Keratinocyte (primary cell): ENCODE measurements around the gene PRKN. TPM values are rescaled to one million over a fixed set of nuclear protein-coding genes. Genes with fewer than 3 reads are reported as not detected.

ENCODE experiments used
- DNase-seq: peaks from one replicate; pipeline ENCODE4 v3.0.0-alpha.2; 2011; ENCODE audit warnings: low read depth, missing footprints, low spot score
- FAIRE-seq: peaks from 2 replicates; lab custom pipeline; 2011; peaks lifted over from hg19 to GRCh38; lab: Jason Lieb, UNC
- H2AFZ ChIP-seq: 2 replicates; pipeline ENCODE4 v1.6.0; 2012; ENCODE audit warnings: low read length, control low read depth, inconsistent platforms; ENCODE audit not compliant: control insufficient read depth
- H3K27ac ChIP-seq: 2 replicates; pipeline ENCODE4 v1.5.1; 2011; ENCODE audit warnings: low read length; ENCODE audit not compliant: control insufficient read depth, insufficient read depth
- H3K27me3 ChIP-seq: 3 replicates; pipeline ENCODE4 v1.6.0; 2011; ENCODE audit warnings: low read length; ENCODE audit not compliant: control insufficient read depth, insufficient read depth; ENCODE audit errors: extremely low read depth
- H3K36me3 ChIP-seq, 2 experiments: 2 replicates in 1 of 2; 3 replicates in 1 of 2; pipeline ENCODE4 v1.5.1; 2011; ENCODE audit warnings: low read length in 2 of 2, mild to moderate bottlenecking in 1 of 2; ENCODE audit not compliant: control insufficient read depth in 2 of 2, insufficient read depth in 2 of 2; ENCODE audit errors: extremely low read depth in 1 of 2
- H3K4me1 ChIP-seq: 3 replicates; pipeline ENCODE4 v1.5.1; 2011; ENCODE audit warnings: low read length; ENCODE audit not compliant: control insufficient read depth, insufficient read depth; ENCODE audit errors: extremely low read depth
- H3K4me2 ChIP-seq: 3 replicates; pipeline ENCODE4 v1.6.0; 2011; ENCODE audit warnings: low read depth, low read length; ENCODE audit not compliant: control insufficient read depth, insufficient read depth; ENCODE audit errors: extremely low read depth
- H3K4me3 ChIP-seq, 3 experiments: fragments of 200-600 bp in 1 of 3; sonication (generic) in 1 of 3; 2 replicates in 2 of 3; 3 replicates in 1 of 3; pipeline ENCODE4 v1.5.1; 2011 to 2016; ENCODE audit warnings: low read length in 3 of 3, mild to moderate bottlenecking in 3 of 3, control low read depth in 2 of 3, inconsistent platforms in 1 of 3, low read depth in 1 of 3, mixed read lengths in 1 of 3, mixed run types in 1 of 3, moderate library complexity in 1 of 3; ENCODE audit not compliant: control insufficient read depth in 2 of 3, insufficient read depth in 2 of 3; ENCODE audit errors: extremely low read depth in 1 of 3
- H3K79me2 ChIP-seq: 2 replicates; pipeline ENCODE4 v1.6.0; 2012; ENCODE audit warnings: low read length; ENCODE audit not compliant: control insufficient read depth, insufficient read depth
- H3K9ac ChIP-seq: 3 replicates; pipeline ENCODE4 v1.6.0; 2011; ENCODE audit warnings: low read length; ENCODE audit not compliant: control insufficient read depth, insufficient read depth; ENCODE audit errors: extremely low read depth
- H3K9me1 ChIP-seq: 3 replicates; pipeline ENCODE4 v1.6.0; 2011; ENCODE audit warnings: low read length; ENCODE audit not compliant: control insufficient read depth, insufficient read depth; ENCODE audit errors: extremely low read depth
- H3K9me3 ChIP-seq: 2 replicates; pipeline ENCODE4 v1.5.1; 2012; ENCODE audit warnings: low read depth, low read length; ENCODE audit not compliant: control insufficient read depth
- H4K20me1 ChIP-seq: 3 replicates; pipeline ENCODE4 v1.6.0; 2011; ENCODE audit warnings: low read length; ENCODE audit not compliant: control insufficient read depth, insufficient read depth; ENCODE audit errors: extremely low read depth
- EZH2 ChIP-seq: IDR thresholded peaks from one replicate; pipeline ENCODE4 v1.6.1; 2012; ENCODE audit warnings: inconsistent platforms, mild to moderate bottlenecking, low read length, moderate library complexity
- dilution Hi-C: fragments of 300-500 bp; cut with MboI; formaldehyde crosslinking; loops from one replicate; pipeline ENCODE4 v1.7.0; 2020; ENCODE audit warnings: low sequenced_read_pairs; ENCODE audit not compliant: extremely low pct_ligation_motif_present
- polyA plus RNA-seq, 5 experiments: library from polyadenylated mRNA; depleted of rRNA in 3 of 5; stranded (reverse) in 3 of 5; stranded (forward) in 1 of 5; unstranded in 1 of 5; fragments of >200 nt; gene quantifications; 1 replicate in 1 of 5; 2 replicates in 3 of 5; 3 replicates in 1 of 5; pipeline versions ENCODE4 v1.2.1 to v1.2.3, GENCODE V29; 2011 to 2012; ENCODE audit warnings: missing spikeins in 2 of 5, low read depth in 1 of 5, low replicate concordance in 1 of 5
- TF ChIP-seq, protein P1 (sequence below), 3 experiments: IDR thresholded peaks in 1 of 3; conservative IDR thresholded peaks in 1 of 3; optimal IDR thresholded peaks in 1 of 3; 2 replicates in 2 of 3; 3 replicates in 1 of 3; pipeline versions ENCODE3 to v1.5.1; 2011; ENCODE audit warnings: low read length in 3 of 3, mild to moderate bottlenecking in 3 of 3, moderate library complexity in 2 of 3, control low read depth in 1 of 3, inconsistent platforms in 1 of 3; ENCODE audit not compliant: insufficient read depth in 2 of 3; ENCODE audit errors: extremely low read depth in 1 of 3

PRKN gene
- polyA plus RNA-seq, 1 donor (not counting 4 experiments of a cell fraction or from before 2014, with no cell fraction given), result 0.67 TPM

DNA sequence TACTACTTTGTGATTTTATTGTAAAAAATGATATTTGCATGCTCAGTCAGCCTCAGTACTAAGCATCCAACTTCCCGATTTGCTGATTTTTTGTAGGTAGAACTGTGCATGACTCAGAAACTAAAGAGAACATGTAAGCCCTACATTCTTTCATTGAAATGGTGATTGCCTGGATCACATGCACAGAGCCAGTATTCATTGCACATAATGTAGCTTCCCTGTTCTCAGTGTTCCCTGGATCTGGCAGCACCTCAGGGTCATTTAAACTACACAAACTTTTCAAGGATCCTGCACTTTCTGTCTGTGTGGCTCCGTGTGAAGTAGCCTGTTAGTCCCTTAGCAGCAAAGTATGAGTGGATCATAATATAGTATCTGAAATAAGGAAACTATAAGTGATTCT is 1030.8 kb downstream of the PRKN start:
- Histone ChIP-seq H3K9ac (no peak overlapping the region), H3K9me3 (no peaks in the 10 kb centered on the region), H3K27me3 (no peaks in the 10 kb centered on the region), H3K4me1 (no peaks in the 10 kb centered on the region), H3K4me2 (no peak overlapping the region), H2AFZ (no peak overlapping the region), H3K9me1 (no peaks in the 10 kb centered on the region), H4K20me1 (no peaks in the 10 kb centered on the region), H3K79me2 (no peaks in the 10 kb centered on the region), H3K36me3 (no peaks in the 10 kb centered on the region), H3K4me3 (no peak overlapping the region), H3K27ac (no peak overlapping the region)
- no peak for FAIRE-seq
- TF ChIP-seq, protein P1, sequence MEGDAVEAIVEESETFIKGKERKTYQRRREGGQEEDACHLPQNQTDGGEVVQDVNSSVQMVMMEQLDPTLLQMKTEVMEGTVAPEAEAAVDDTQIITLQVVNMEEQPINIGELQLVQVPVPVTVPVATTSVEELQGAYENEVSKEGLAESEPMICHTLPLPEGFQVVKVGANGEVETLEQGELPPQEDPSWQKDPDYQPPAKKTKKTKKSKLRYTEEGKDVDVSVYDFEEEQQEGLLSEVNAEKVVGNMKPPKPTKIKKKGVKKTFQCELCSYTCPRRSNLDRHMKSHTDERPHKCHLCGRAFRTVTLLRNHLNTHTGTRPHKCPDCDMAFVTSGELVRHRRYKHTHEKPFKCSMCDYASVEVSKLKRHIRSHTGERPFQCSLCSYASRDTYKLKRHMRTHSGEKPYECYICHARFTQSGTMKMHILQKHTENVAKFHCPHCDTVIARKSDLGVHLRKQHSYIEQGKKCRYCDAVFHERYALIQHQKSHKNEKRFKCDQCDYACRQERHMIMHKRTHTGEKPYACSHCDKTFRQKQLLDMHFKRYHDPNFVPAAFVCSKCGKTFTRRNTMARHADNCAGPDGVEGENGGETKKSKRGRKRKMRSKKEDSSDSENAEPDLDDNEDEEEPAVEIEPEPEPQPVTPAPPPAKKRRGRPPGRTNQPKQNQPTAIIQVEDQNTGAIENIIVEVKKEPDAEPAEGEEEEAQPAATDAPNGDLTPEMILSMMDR (optimal IDR thresholded peaks at IDR 0.05 in 1 of 3, IDR thresholded peaks at IDR 0.05 in 1 of 3, conservative IDR thresholded peaks at IDR 0.05 in 1 of 3; ENCODE audit: extremely low read depth in 1 of 3, insufficient read depth in 2 of 3, low read length in 3 of 3), result no peak
- no peak for TF ChIP-seq EZH2
- dilution Hi-C loops, result no loop called here
- no peak for DNase-seq

DNA sequence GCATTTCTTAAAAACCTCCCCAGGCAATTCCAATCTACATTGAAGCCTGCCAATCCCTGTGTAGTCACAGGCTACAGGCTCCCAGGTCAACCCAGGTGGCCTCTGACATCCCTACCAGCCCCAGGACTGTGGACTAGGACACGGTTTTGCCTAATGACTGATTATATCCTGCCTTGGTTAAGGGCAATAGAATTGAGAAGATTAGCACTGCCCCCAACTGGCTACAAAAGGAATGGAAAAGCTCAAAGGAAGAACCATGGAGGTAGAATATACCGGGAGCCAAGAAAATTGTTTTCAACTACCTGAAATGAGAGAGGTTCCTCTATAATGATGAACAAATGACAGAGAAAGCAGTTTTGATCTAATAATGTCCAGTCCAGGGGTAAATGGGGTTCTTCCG is 1032.6 kb downstream of the PRKN start:
- H3K4me1 ChIP-seq, result no peaks in the 10 kb centered on the region
- no peaks in the 10 kb centered on the region for H4K20me1 ChIP-seq
- H3K4me3 ChIP-seq, result no peak overlapping the region
- DNase-seq (no peak), FAIRE-seq (no peak)
- no peak overlapping the region for H3K4me2 ChIP-seq
- H3K36me3 ChIP-seq, result no peaks in the 10 kb centered on the region
- H3K27ac ChIP-seq, result no peak overlapping the region
- H2AFZ ChIP-seq, result no peak overlapping the region
- no peak overlapping the region for H3K9ac ChIP-seq
- no peaks in the 10 kb centered on the region for H3K27me3 ChIP-seq
- no peaks in the 10 kb centered on the region for H3K79me2 ChIP-seq
- H3K9me3 ChIP-seq, result no peaks in the 10 kb centered on the region
- H3K9me1 ChIP-seq, result no peaks in the 10 kb centered on the region
- TF ChIP-seq, protein P1 (optimal IDR thresholded peaks at IDR 0.05 in 1 of 3, IDR thresholded peaks at IDR 0.05 in 1 of 3, conservative IDR thresholded peaks at IDR 0.05 in 1 of 3; ENCODE audit: extremely low read depth in 1 of 3, insufficient read depth in 2 of 3, low read length in 3 of 3), result peak; percentile 29 to 67 (median 52)
- TF ChIP-seq EZH2, result no peak
- dilution Hi-C loops, result no loop called here
